ENCODE results near the gene SH3D21. TPM values are rescaled to one million over a fixed set of nuclear protein-coding genes. Genes with fewer than 3 reads are reported as not detected.

SH3D21 gene
- total and polyA plus RNA-seq, 2 experiments from 2014 or later = 2.6 to 2.9 TPM

DNA sequence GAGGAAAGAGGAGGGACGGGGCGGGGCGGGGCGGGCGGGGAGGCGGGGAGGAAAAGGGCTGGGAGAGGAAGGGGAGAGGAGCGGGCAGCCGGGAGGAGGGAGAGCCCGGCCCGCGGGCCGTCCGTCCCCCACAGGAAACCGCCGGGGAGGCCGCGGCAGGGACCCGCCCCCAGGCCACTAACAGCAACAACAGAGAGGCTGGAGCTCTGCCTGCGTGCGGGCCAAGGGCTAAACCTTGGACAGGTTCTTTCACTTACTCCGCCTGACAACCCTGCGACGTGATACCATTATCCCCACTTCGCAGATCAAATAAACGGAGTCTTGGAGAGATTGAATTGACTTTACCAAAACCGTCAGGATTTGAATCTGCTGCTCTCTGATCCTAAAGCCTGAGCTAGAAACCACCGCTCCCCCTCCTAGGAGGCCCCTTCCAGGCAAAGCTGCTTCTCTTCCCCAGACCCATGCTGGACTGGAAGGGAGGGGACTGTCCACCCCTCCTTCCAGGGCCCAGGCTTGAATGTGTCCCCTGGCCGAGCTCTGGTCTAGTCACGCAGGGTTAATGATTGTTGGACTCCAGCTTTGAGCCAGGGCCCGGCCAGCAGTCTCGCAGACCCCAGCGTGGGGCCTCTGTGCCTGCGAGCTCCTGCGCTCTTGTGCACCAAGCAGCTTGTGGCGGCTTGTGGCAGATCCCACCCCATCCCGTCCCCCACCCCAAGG, 17.6 kb downstream of the SH3D21 start, which contains the start of gene EVA1B:
Gene EVA1B (minus strand): TSS at position 10 of the 717 bp plus-strand sequence. CDS start 608 bp downstream, outside the sequence.
- H3K4me3 ChIP-seq = peak within 1 kb of the TSS; percentile 93
- TF ChIP-seq EZH2 (IDR thresholded peaks at IDR 0.05; ENCODE audit: borderline replicate concordance) (no peak), EZH2phosphoT487 (IDR thresholded peaks at IDR 0.05; ENCODE audit: low read depth, severe bottlenecking, unreplicated experiment) (no peak)
- H3K27ac ChIP-seq = peak within 1 kb of the TSS; percentile 96
- peaks cover 12% of the 10 kb centered on the region for H3K79me2 ChIP-seq
- H3K9me3 ChIP-seq (ENCODE audit: low read depth) = no peaks in the 10 kb centered on the region
- H3K4me1 ChIP-seq (ENCODE audit: insufficient read depth) = peaks cover 45% of the 10 kb centered on the region
- H3K4me2 ChIP-seq = peak within 1 kb of the TSS; percentile 98
- H4K20me1 ChIP-seq (ENCODE audit: insufficient read depth, poor library complexity, severe bottlenecking) = no peaks in the 10 kb centered on the region
- peak; percentile 90 for DNase-seq (ENCODE audit: low spot score)
- 3% methylated on average over 19 of the region's 36 CpGs for WGBS (ENCODE audit: low lambda C conversion rate, missing lambda C conversion rate)
- H3K9me2 ChIP-seq (replicated peaks; ENCODE audit: insufficient read depth) = no peaks in the 10 kb centered on the region
- no peaks in the 10 kb centered on the region for H3K27me3 ChIP-seq
- peak within 1 kb of the TSS; percentile 78 for H2AFZ ChIP-seq
- H3K36me3 ChIP-seq (replicated peaks; ENCODE audit: insufficient read depth, low read depth) = no peaks in the 10 kb centered on the region

DNA sequence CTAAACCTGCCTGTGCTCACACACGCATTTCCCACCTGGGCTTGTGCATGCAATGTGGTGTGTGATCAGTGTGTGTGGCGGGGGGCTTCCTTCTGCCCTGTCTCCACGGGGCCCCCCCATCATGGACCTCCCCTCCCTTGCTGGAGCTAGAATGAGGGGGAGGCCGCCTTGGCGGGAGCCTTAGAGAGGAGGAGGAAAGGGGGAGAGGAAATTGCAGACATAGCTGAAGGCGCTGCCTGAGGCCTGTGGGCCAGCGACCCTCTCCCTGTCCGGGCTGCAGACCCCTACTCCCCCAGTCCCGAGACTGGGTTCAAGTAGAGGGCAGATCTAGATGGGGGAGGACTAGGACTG, 18.2 kb downstream of the SH3D21 start:
- no peak for TF ChIP-seq EZH2 (IDR thresholded peaks at IDR 0.05; ENCODE audit: borderline replicate concordance)
- no peak for TF ChIP-seq EZH2phosphoT487 (IDR thresholded peaks at IDR 0.05; ENCODE audit: low read depth, severe bottlenecking, unreplicated experiment)
- H3K4me3 ChIP-seq = no peak overlapping the region
- WGBS (ENCODE audit: low lambda C conversion rate, missing lambda C conversion rate) = 25% methylated on average over 7 of the region's 9 CpGs
- H2AFZ ChIP-seq = peak overlapping the region; percentile 22
- no peaks in the 10 kb centered on the region for H3K9me2 ChIP-seq (replicated peaks; ENCODE audit: insufficient read depth)
- H3K27ac ChIP-seq = peak overlapping the region; percentile 96
- no peaks in the 10 kb centered on the region for H3K27me3 ChIP-seq
- no peaks in the 10 kb centered on the region for H3K9me3 ChIP-seq (ENCODE audit: low read depth)
- H3K4me1 ChIP-seq (ENCODE audit: insufficient read depth) = peaks cover 45% of the 10 kb centered on the region
- H3K36me3 ChIP-seq (replicated peaks; ENCODE audit: insufficient read depth, low read depth) = no peaks in the 10 kb centered on the region
- H4K20me1 ChIP-seq (ENCODE audit: insufficient read depth, poor library complexity, severe bottlenecking) = no peaks in the 10 kb centered on the region
- peaks cover 12% of the 10 kb centered on the region for H3K79me2 ChIP-seq
- DNase-seq (ENCODE audit: low spot score) = no peak
- H3K4me2 ChIP-seq = peak overlapping the region; percentile 98

DNA sequence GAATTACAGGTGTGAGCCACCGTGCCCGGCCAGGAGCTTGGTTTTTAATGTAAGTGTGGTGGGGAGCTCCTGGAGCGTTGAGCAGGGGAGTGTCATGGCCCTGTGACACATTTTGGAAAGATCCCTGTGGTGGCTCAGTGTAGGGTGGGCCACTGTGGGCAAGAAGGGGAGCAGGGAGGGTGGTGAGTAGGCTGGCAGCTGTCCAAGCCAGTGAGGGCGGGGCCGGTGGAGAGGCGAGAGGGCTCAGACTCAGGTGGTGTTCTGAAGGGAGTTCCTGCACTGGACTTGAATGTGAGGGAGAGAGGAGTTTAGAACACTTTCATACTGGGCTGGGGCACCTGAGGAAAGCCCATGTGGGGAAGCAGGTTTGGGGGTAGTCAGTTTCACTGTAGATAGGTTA, 20.3 kb downstream of the SH3D21 start:
- Histone ChIP-seq H2AFZ (no peak overlapping the region), H4K20me1 (ENCODE audit: insufficient read depth, poor library complexity, severe bottlenecking) (no peaks in the 10 kb centered on the region), H3K9me3 (ENCODE audit: low read depth) (no peaks in the 10 kb centered on the region), H3K9me2 (replicated peaks; ENCODE audit: insufficient read depth) (no peaks in the 10 kb centered on the region), H3K79me2 (peaks cover 12% of the 10 kb centered on the region), H3K27ac (no peak overlapping the region), H3K4me2 (no peak overlapping the region), H3K4me1 (ENCODE audit: insufficient read depth) (peaks cover 38% of the 10 kb centered on the region), H3K36me3 (replicated peaks; ENCODE audit: insufficient read depth, low read depth) (no peaks in the 10 kb centered on the region), H3K27me3 (no peaks in the 10 kb centered on the region), H3K4me3 (no peak overlapping the region)
- TF ChIP-seq, protein P1, sequence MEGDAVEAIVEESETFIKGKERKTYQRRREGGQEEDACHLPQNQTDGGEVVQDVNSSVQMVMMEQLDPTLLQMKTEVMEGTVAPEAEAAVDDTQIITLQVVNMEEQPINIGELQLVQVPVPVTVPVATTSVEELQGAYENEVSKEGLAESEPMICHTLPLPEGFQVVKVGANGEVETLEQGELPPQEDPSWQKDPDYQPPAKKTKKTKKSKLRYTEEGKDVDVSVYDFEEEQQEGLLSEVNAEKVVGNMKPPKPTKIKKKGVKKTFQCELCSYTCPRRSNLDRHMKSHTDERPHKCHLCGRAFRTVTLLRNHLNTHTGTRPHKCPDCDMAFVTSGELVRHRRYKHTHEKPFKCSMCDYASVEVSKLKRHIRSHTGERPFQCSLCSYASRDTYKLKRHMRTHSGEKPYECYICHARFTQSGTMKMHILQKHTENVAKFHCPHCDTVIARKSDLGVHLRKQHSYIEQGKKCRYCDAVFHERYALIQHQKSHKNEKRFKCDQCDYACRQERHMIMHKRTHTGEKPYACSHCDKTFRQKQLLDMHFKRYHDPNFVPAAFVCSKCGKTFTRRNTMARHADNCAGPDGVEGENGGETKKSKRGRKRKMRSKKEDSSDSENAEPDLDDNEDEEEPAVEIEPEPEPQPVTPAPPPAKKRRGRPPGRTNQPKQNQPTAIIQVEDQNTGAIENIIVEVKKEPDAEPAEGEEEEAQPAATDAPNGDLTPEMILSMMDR (IDR thresholded peaks at IDR 0.05; ENCODE audit: poor library complexity) = no peak
- TF ChIP-seq EZH2phosphoT487 (IDR thresholded peaks at IDR 0.05; ENCODE audit: low read depth, severe bottlenecking, unreplicated experiment) (no peak), EZH2 (IDR thresholded peaks at IDR 0.05; ENCODE audit: borderline replicate concordance) (no peak)
- 88% methylated on average over 5 of the region's 6 CpGs for WGBS (ENCODE audit: low lambda C conversion rate, missing lambda C conversion rate)
- DNase-seq (ENCODE audit: low spot score) = no peak

DNA sequence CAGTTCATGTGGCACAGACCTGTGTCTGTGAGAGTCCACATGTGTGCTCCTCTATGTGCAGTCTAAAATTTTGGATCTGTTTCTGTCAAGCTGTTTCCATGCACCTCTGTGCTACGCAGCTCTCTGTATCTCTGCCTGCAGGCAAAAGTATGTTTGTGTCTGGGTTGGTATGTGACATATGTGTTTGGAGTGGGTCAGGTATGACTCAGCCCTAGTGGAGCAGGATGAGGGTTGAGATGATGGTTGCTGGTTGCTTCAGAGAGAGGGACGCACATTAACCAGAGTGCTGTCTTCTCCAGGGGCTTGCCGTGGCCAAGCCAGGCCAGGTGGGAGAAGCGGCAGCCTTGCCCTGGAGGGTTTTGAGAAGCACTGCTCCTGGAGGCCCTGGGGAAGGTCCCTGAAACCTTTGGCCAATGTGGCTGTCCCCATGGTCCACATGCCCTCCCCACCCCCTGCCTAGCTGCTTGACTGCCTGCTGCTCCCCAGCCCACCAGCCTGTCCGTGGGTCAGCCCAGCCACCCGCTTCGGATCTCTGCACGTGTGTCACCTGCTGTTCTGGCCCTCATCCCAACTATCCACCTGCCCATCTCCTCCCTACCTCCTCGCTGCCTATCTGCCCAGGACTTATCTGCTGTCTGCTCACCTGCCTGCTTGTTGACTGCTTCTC, 21.4 kb downstream of the SH3D21 start:
- Histone ChIP-seq H3K4me2 (no peak overlapping the region), H3K4me1 (ENCODE audit: insufficient read depth) (peaks cover 28% of the 10 kb centered on the region), H3K36me3 (replicated peaks; ENCODE audit: insufficient read depth, low read depth) (no peaks in the 10 kb centered on the region), H3K9me2 (replicated peaks; ENCODE audit: insufficient read depth) (no peaks in the 10 kb centered on the region), H4K20me1 (ENCODE audit: insufficient read depth, poor library complexity, severe bottlenecking) (no peaks in the 10 kb centered on the region), H3K79me2 (peaks cover 5% of the 10 kb centered on the region), H3K4me3 (no peak overlapping the region), H3K9me3 (ENCODE audit: low read depth) (no peaks in the 10 kb centered on the region), H3K27ac (no peak overlapping the region), H3K27me3 (no peaks in the 10 kb centered on the region), H2AFZ (no peak overlapping the region)
- WGBS (ENCODE audit: low lambda C conversion rate, missing lambda C conversion rate) = 89% methylated on average over 9 of the region's 9 CpGs
- TF ChIP-seq EZH2 (IDR thresholded peaks at IDR 0.05; ENCODE audit: borderline replicate concordance) = no peak
- no peak for TF ChIP-seq EZH2phosphoT487 (IDR thresholded peaks at IDR 0.05; ENCODE audit: low read depth, severe bottlenecking, unreplicated experiment)
- TF ChIP-seq, protein P1 (IDR thresholded peaks at IDR 0.05; ENCODE audit: poor library complexity) = no peak
- DNase-seq (ENCODE audit: low spot score) = no peak

Data from hepatocyte (in vitro differentiated cells).